ENCODE data around the gene SERAC1.

DNA sequence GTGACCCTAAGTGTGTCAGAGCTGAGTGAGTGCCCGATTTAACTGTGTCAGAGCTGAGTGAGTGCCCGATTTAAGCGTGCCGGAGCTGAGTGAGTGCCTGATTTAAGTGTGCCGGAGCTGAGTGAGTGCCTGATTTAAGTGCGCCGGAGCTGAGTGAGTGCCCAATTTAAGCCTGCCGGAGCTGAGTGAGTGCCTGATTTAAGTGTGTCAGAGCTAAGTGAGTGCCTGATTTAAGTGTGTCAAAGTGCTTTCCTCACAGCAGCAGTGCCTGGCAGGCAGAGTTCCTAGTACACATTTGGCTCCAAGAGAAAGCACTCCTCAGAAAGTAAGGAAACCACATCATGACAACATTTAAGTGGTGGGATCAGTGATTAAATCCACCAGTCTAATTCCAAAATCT is 13.2 kb downstream of the SERAC1 start:
- TF ChIP-seq, protein P1, sequence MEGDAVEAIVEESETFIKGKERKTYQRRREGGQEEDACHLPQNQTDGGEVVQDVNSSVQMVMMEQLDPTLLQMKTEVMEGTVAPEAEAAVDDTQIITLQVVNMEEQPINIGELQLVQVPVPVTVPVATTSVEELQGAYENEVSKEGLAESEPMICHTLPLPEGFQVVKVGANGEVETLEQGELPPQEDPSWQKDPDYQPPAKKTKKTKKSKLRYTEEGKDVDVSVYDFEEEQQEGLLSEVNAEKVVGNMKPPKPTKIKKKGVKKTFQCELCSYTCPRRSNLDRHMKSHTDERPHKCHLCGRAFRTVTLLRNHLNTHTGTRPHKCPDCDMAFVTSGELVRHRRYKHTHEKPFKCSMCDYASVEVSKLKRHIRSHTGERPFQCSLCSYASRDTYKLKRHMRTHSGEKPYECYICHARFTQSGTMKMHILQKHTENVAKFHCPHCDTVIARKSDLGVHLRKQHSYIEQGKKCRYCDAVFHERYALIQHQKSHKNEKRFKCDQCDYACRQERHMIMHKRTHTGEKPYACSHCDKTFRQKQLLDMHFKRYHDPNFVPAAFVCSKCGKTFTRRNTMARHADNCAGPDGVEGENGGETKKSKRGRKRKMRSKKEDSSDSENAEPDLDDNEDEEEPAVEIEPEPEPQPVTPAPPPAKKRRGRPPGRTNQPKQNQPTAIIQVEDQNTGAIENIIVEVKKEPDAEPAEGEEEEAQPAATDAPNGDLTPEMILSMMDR (IDR thresholded peaks at IDR 0.05) = no peak
- TF ChIP-seq POLR2A (IDR thresholded peaks at IDR 0.05) = no peak
